Activated CD8-positive, alpha-beta T cell treated with anti-CD3 and anti-CD28 coated beads, Interleukin-2, amount 10 ng/mL, durations not matched to agents 7 days and 5 days (primary cell): Measurements from ENCODE around the gene DHX9. TPM values are rescaled to one million over a fixed set of nuclear protein-coding genes. Genes with fewer than 3 reads are reported as not detected.
A peak's percentile ranks its signal among the peaks of the same experiment; 100 is the strongest.

Experiments
- ATAC-seq: fragments of 150-1000 bp; cut with Tn5 transposase; one replicate; pipeline ENCODE4 v1.10.0; 2021; ENCODE audit warnings: moderate library complexity
- CTCF ChIA-PET: fragments of 350-600 bp; sonication (Branson Sonifier 250); formaldehyde crosslinking; loops from one replicate; lab custom pipeline; 2021; ENCODE audit warnings: antibody characterized with exemption; lab: Charles Lee
- POLR2A ChIA-PET: fragments of 350-600 bp; sonication (Branson Sonifier 250); formaldehyde crosslinking; loops from one replicate; lab custom pipeline; 2021; ENCODE audit warnings: antibody characterized with exemption; lab: Charles Lee
- DNase-seq: peaks from one replicate; pipeline ENCODE4 v3.0.0-alpha.2; 2020
- H3K27ac Mint-ChIP-seq: one replicate; pipeline ENCODE4 v1.8.0; 2021; ENCODE audit warnings: mild to moderate bottlenecking, mixed read lengths
- H3K27me3 Mint-ChIP-seq: one replicate; pipeline ENCODE4 v1.8.0; 2021; ENCODE audit warnings: low read depth, mixed read lengths
- H3K36me3 Mint-ChIP-seq: one replicate; pipeline ENCODE4 v1.8.0; 2021; ENCODE audit warnings: low read depth, mixed read lengths
- H3K4me1 Mint-ChIP-seq: one replicate; pipeline ENCODE4 v1.8.0; 2021; ENCODE audit warnings: low read depth, mixed read lengths
- H3K4me3 Mint-ChIP-seq: one replicate; pipeline ENCODE4 v1.8.0; 2021; ENCODE audit warnings: mild to moderate bottlenecking, mixed read lengths
- H3K9me3 Mint-ChIP-seq: one replicate; pipeline ENCODE4 v1.8.0; 2022; ENCODE audit warnings: mixed read lengths; ENCODE audit not compliant: insufficient read depth
- total RNA-seq, 2 experiments: library from RNA; stranded (reverse); gene quantifications; one replicate each; pipeline ENCODE4 v1.2.3, GENCODE V29; 2021

The DHX9 gene
- 100 to 1,000 TPM; 218 to 231 TPM for total RNA-seq

DNA sequence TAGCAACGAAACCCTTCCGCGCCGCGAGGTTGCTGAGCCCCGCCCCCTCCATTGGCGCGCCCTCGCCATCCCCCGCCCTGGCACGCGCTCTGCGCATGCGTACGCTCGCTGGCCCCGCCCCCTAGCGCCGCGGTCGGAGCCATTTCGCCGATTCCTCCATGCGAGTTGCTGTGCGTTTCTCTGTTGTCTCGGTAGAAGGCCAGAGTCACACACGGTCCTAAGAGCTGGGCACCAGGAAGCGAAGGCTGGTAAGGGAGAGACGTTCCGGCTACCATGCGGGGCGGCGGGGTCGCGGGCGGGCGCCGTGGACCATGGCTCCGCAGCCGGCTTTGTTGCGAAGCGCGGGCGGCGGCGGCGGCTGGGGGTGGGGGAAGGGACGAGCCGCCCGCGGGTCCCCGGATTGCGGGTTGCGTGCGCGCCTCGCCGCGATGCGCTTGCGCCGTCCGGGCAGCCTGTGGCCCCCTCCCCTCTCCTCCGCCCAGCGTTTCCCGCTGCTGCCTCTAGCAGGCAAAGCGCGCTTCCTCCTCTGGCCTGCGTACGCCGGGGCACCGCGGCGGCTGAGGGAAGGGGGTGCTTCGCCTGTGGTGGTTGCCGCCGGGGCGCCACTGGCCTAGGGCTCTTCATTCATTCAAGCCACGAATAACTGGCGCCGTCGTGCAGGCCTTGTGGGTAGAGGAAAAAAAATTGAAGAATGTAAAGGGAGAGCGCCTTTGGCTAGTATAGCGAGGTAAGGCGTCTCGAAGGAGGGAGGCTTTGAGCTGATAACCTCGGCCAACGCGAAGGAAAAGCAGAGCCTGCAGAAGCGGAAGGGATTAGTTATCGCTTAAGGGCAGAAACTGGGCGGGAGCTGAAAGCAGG is at the start of gene DHX9:
TSS of gene DHX9 (plus strand) at position 139 of the 858 bp plus-strand sequence. CDS start 3,220 bp downstream, outside the sequence.
- CTCF ChIA-PET, result interaction anchor here (0.7 to 2.1 kb wide), 9 partner anchors 11 to 251 kb away, joined by 3 to 7 read pairs (median 3); partner anchors contain the start of gene RNASEL
- ATAC-seq (peak; percentile 87), DNase-seq (peak; percentile 94)
- Mint-ChIP-seq H3K9me3 (no peaks in the 10 kb centered on the region), H3K36me3 (peaks cover 39% of the 10 kb centered on the region), H3K27me3 (no peaks in the 10 kb centered on the region), H3K4me3 (peak within 1 kb of the TSS; percentile 95), H3K4me1 (peaks cover 42% of the 10 kb centered on the region), H3K27ac (peak within 1 kb of the TSS; percentile 94)
- POLR2A ChIA-PET, result interaction anchor here (0.6 to 1.0 kb wide), 5 partner anchors 10 to 251 kb away, joined by 3 to 4 read pairs (median 3); partner anchors contain the start of gene NPL

DNA sequence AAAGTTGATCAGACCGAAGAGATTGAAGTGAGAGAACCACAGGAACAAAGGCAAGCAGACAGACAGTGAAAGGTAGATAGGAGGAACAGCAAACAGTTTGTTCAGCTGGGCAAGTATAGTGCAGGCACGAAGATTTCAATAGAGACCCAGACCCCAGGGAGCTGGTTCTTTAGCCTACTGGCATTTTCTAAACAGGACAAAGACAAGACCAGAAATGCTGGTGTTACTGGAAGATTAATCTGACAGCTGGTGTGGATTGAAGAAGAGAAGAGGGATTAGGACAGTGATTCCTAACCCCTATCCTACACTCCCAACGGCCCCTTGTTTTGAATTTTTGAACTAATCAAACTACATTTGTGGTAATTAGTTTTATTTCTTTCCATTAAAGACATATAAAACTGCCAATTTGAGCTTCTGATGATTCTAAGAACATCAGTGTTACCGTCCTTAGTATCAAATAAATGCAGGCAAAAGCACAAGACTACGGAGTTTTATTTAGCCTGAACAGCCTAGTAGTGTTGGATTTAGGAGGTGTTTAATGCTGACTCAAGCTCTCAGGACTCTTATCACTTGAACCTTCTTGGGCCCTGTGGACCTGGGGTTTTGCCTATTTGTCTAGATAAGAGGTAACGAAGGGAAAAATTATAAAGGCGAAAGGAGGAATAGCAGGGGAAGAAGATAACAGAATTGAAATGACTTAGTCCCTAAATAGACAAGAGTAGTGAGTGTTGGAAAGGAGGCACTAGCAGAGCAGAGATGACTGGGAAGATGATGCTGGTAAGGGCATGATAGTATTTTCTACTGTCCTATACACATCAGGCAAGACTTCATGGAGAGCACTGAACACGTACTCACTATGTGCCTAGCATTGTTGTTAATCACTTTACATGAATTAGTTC is 47.6 kb upstream of the DHX9 start:
- H3K27me3 Mint-ChIP-seq, result peaks cover 20% of the 10 kb centered on the region
- H3K4me1 Mint-ChIP-seq, result peaks cover 18% of the 10 kb centered on the region
- no peak overlapping the region for H3K27ac Mint-ChIP-seq
- CTCF ChIA-PET, result interaction anchor here (0.8 to 16.8 kb wide), 3 partner anchors 9 to 191 kb away, joined by 3 to 899 read pairs (median 11); partner anchors contain the start of gene RGS16
- no peaks in the 10 kb centered on the region for H3K36me3 Mint-ChIP-seq
- H3K4me3 Mint-ChIP-seq, result no peak overlapping the region
- DNase-seq (no peak), ATAC-seq (no peak)
- POLR2A ChIA-PET, result interaction anchor here (0.6 kb wide), 2 partner anchors 43 to 188 kb away, joined by 3 to 9 read pairs; no protein-coding TSS in a partner anchor
- no peaks in the 10 kb centered on the region for H3K9me3 Mint-ChIP-seq

DNA sequence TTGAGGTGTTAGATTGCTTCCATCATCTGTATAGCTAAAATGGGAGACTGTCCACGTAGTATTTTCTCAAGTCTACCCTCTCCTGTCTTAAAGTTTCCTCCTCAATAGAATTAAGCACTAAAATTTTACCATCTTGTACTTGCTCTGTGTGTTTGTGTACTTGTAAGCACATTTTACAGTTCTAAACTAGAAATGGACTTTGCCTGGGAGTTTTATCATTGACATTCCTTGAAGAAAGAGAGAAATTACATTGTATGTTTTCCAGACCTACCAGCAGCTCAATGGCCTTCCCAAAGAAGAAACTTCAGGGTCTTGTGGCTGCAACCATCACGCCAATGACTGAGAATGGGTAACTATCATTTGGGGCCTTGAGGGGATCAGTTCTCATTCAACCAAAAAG is 45.1 kb upstream of the DHX9 start:
- peaks cover 14% of the 10 kb centered on the region for H3K4me1 Mint-ChIP-seq
- no peaks in the 10 kb centered on the region for H3K36me3 Mint-ChIP-seq
- H3K27me3 Mint-ChIP-seq, result peaks cover 9% of the 10 kb centered on the region
- ChIA-PET CTCF (interaction anchor here (1.9 to 16.8 kb wide), 2 partner anchors 11 to 193 kb away, joined by 6 to 899 read pairs; partner anchors contain the start of gene RGS16), POLR2A (no interaction called here)
- no peak for ATAC-seq
- no peaks in the 10 kb centered on the region for H3K9me3 Mint-ChIP-seq
- no peak overlapping the region for H3K27ac Mint-ChIP-seq
- no peak for DNase-seq
- H3K4me3 Mint-ChIP-seq, result no peak overlapping the region

DNA sequence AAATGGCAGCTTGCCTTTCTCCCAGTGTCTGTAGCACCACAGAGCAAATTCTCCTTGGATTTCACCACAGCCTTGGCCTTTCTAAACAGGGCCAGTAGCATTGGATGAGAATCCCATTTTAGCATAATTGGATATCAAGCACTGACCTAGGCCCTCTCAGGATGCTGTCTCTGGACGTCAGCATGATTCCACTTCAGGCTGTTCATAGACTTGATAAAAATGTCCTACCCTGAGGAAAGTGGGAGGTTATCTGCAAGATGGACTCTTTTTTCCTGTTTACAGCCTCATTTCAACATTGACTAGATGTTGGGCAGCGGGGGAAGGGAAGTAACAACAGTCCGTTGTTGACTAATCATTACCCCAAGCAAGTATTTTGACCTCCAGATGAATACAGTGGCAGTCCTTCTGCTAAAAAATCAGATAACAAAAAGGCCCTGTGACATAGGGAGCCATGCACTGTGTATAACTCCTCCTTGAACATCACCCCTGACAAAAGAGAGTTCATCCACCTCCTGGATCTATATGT is 44.4 kb upstream of the DHX9 start:
- ChIA-PET POLR2A (no interaction called here), CTCF (interaction anchor here (1.9 to 16.8 kb wide), 2 partner anchors 12 to 194 kb away, joined by 6 to 899 read pairs; partner anchors contain the start of gene RGS16)
- Mint-ChIP-seq H3K9me3 (no peaks in the 10 kb centered on the region), H3K36me3 (no peaks in the 10 kb centered on the region), H3K4me3 (no peak overlapping the region), H3K27ac (no peak overlapping the region), H3K27me3 (peaks cover 9% of the 10 kb centered on the region), H3K4me1 (peaks cover 11% of the 10 kb centered on the region)
- DNase-seq (no peak), ATAC-seq (no peak)

DNA sequence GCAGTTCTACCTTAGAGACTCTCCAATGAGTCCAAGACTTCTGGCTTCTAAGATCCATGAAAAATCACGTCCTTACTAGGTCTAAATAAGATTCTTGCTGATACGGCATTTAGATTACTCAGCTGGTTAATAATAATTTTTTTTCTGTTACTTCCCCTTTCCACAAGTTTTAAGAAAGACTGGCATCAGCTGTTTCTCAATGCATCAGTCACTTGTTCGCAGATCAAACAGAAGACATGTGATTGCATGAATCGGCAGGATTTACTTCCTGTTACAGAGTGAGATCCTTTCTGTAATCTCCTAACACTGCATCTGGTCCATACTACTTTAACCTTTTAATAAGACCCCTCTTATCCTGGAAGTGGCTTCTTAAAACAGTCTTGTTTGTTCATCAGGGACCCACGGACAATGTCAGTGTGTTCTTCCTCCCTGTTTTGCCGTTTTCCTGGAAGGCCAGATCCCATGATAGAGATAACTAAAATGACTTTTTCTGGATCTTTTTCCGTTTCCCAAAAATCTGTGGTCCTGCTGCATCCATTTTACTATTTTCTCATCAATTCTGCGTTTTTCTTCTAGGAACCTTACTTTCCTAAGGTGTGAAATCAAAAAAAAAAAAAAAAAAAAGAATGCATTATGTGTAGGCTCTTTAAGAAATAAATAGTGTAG is 43.5 kb upstream of the DHX9 start:
- no peak for ATAC-seq
- ChIA-PET CTCF (interaction anchor here (1.4 to 16.8 kb wide), 3 partner anchors 9 to 195 kb away, joined by 3 to 899 read pairs (median 7); partner anchors contain the start of gene RGS16), POLR2A (no interaction called here)
- H3K4me1 Mint-ChIP-seq, result peaks cover 6% of the 10 kb centered on the region
- DNase-seq, result no peak
- no peak overlapping the region for H3K4me3 Mint-ChIP-seq
- peaks cover 9% of the 10 kb centered on the region for H3K27me3 Mint-ChIP-seq
- no peak overlapping the region for H3K27ac Mint-ChIP-seq
- H3K9me3 Mint-ChIP-seq, result no peaks in the 10 kb centered on the region
- no peaks in the 10 kb centered on the region for H3K36me3 Mint-ChIP-seq

DNA sequence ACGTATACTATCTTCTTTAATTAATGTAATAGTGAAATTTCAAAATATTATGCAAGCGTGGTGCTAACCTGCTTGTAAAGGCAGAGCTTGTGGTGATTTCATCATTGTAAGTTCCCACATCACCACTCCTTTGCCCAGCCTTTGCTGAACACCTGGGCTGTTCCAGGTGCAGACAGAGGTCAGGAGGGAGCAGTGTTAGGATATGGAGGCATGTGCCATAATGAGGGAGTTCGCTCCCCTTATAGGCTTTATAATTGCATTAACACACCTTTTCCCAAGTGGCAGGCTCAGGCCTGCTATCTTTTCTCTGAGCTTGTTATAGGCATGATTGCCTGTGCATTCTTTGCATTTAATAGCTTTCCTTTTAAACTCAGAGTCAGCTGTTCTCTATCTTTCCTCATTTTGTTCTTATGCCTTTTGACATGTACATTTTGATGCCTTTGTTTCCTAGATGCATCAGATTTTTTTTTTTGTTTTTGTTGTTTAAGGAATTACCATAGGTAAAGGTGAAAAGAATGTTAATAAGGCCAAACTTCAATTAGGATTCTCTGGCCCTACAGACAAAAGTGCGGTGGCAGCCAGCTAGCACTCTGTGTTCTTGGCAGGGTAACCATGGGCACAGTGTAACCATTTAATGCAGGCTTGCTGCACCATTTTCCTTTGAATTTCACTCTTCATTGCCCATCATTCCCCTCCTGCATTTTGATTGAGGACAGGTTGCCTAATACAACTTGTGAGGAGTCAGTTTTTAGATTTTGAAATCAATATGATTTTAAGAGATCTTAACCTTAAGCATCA is 36.9 kb upstream of the DHX9 start:
- H3K36me3 Mint-ChIP-seq, result no peaks in the 10 kb centered on the region
- ATAC-seq, result no peak
- no peaks in the 10 kb centered on the region for H3K4me1 Mint-ChIP-seq
- no peaks in the 10 kb centered on the region for H3K9me3 Mint-ChIP-seq
- peaks cover 3% of the 10 kb centered on the region for H3K27me3 Mint-ChIP-seq
- no peak for DNase-seq
- no peak overlapping the region for H3K27ac Mint-ChIP-seq
- CTCF ChIA-PET, result interaction anchor here (0.8 kb wide), 1 partner anchor 203 kb away, joined by 4 read pairs; no protein-coding TSS in a partner anchor
- POLR2A ChIA-PET, result interaction anchor here (0.6 to 1.4 kb wide), 2 partner anchors 28 to 375 kb away, joined by 3 to 8 read pairs; no protein-coding TSS in a partner anchor
- no peak overlapping the region for H3K4me3 Mint-ChIP-seq

DNA sequence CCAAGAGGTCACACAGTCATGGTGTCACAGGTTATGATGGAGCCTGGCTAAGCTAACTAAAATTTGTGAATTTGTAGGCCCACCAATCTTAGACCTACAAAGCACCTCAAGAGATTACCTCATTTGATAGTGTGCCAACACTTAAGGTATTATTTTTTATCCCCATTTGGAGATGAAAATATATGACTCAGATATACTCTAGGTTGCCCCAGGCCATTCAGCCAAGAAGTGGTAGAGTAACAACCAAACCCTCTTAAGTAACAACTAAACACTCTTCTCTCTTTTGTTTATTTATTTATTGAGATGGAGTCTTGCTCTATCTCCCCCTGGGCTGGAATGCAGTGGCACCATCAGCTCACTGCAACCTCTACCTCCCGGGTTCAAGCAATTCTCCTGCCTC is 35.3 kb upstream of the DHX9 start:
- H3K36me3 Mint-ChIP-seq, result no peaks in the 10 kb centered on the region
- no peaks in the 10 kb centered on the region for H3K4me1 Mint-ChIP-seq
- no peak for ATAC-seq
- CTCF ChIA-PET, result interaction anchor here (1.1 kb wide), 1 partner anchor 19 kb away, joined by 3 read pairs; no protein-coding TSS in a partner anchor
- H3K9me3 Mint-ChIP-seq, result no peaks in the 10 kb centered on the region
- no peak for DNase-seq
- H3K4me3 Mint-ChIP-seq, result no peak overlapping the region
- POLR2A ChIA-PET, result no interaction called here
- H3K27ac Mint-ChIP-seq, result no peak overlapping the region
- no peaks in the 10 kb centered on the region for H3K27me3 Mint-ChIP-seq

DNA sequence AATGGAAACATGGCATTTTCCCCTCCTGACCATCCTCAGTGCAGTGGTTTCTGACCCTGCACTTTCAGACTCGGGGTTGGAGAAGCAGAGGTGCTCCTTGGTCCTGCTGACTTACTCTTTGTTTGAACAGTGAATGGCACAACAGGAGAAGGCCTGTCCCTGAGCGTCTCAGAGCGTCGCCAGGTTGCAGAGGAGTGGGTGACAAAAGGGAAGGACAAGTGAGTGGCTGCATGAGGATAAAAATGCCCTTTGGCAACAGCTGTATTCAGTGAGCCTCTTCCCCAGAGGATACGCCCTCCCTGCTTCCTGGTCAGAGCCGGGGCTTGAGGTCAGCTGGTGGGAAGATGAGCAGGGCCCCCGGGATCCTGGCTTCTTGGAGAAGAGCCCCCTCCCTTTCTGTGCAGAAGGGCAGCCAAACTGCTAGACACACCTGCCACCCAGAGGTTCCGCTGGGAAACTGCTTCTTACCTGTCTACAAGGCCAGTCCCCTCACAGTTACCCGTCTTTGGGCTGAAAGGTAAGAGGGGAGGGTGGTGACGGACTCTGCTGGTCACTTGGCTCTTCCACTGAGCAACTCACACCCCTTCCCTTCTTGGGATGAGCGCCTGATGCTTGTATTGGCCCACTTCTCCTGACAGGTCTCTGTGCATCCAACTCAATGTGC is 33.0 kb upstream of the DHX9 start:
- POLR2A ChIA-PET, result no interaction called here
- DNase-seq (no peak), ATAC-seq (no peak)
- Mint-ChIP-seq H3K27me3 (no peaks in the 10 kb centered on the region), H3K4me1 (no peaks in the 10 kb centered on the region), H3K4me3 (no peak overlapping the region), H3K36me3 (no peaks in the 10 kb centered on the region), H3K9me3 (no peaks in the 10 kb centered on the region), H3K27ac (no peak overlapping the region)
- CTCF ChIA-PET, result no interaction called here

DNA sequence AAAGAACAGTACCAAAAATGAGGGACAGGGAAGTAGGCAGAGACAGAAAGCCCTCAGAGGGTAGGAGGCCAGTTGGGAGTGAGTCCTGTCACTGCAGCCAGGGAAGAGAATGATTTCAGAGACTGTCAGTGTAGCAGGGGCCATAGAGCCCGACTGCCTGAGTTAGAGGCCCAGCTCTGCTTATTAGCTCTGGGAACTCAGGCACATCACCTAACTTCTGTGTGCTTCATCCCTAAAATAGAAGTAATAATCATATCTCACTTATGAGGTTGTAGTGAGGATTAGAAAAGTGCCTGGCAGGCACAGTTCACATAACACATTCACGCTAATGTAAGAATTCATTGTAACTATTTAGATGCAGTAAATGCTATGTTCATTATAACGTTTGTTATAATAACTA is 31.2 kb upstream of the DHX9 start:
- Mint-ChIP-seq H3K4me3 (no peak overlapping the region), H3K27ac (no peak overlapping the region), H3K36me3 (no peaks in the 10 kb centered on the region), H3K9me3 (no peaks in the 10 kb centered on the region), H3K27me3 (no peaks in the 10 kb centered on the region), H3K4me1 (no peaks in the 10 kb centered on the region)
- ATAC-seq (no peak), DNase-seq (no peak)
- POLR2A ChIA-PET, result no interaction called here
- CTCF ChIA-PET, result no interaction called here

DNA sequence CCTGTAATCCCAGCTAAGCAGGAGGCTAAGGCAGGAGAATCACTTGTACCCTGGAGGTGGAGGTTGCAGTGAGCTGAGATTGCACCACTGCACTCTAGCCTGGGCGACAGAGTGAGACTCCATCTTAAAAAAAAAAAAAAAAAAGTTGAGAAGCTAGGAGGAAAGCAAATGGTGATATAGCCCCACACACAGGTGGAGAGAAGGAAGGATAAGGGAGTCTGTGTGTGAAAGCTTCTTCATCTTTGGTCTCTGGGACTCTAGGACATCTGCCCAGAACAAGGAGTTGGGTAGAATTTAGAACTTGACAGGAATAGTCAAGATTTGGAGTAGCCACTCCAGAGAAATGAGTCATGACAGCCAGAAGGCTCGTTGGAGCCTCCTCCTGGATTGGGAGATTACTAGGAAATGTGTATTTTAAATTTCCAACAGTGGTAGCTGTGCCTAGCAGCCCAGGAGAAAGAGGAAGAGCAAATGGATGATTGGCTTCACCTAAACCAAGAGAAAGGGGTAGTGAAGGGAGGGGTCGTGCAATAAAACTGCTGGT is 29.7 kb upstream of the DHX9 start:
- no peak for ATAC-seq
- ChIA-PET CTCF (interaction anchor here (1.2 kb wide), 1 partner anchor 25 kb away, joined by 4 read pairs; no protein-coding TSS in a partner anchor), POLR2A (no interaction called here)
- no peak overlapping the region for H3K27ac Mint-ChIP-seq
- H3K9me3 Mint-ChIP-seq, result no peaks in the 10 kb centered on the region
- no peak for DNase-seq
- no peaks in the 10 kb centered on the region for H3K27me3 Mint-ChIP-seq
- H3K36me3 Mint-ChIP-seq, result no peaks in the 10 kb centered on the region
- no peaks in the 10 kb centered on the region for H3K4me1 Mint-ChIP-seq
- no peak overlapping the region for H3K4me3 Mint-ChIP-seq
